Pericardium fibroblast (primary cell): Measurements from ENCODE around the gene SLC11A2. TPM values are rescaled to one million over a fixed set of nuclear protein-coding genes. Genes with fewer than 3 reads are reported as not detected.

ENCODE experiments used
- total RNA-seq: library from RNA; depleted of rRNA; stranded (reverse); fragments of >200 nt; gene quantifications from 2 replicates; pipeline ENCODE4 v1.2.3, GENCODE V29; 2015

The SLC11A2 gene
- 14.4 and 19.3 TPM in 2 replicates for total RNA-seq

GRCh38 chr12:51025836-51026638, at the start of gene SLC11A2:
SLC11A2 (minus strand) TSS chr12:51026384; CDS start chr12:51010728, 15,656 bp downstream.

GRCh38 chr12:51047655-51048540, 21.7 kb upstream of the SLC11A2 start, which contains the start of gene LETMD1:
LETMD1 (plus strand) TSS chr12:51048327; CDS start chr12:51048357, 30 bp downstream.

DNA sequence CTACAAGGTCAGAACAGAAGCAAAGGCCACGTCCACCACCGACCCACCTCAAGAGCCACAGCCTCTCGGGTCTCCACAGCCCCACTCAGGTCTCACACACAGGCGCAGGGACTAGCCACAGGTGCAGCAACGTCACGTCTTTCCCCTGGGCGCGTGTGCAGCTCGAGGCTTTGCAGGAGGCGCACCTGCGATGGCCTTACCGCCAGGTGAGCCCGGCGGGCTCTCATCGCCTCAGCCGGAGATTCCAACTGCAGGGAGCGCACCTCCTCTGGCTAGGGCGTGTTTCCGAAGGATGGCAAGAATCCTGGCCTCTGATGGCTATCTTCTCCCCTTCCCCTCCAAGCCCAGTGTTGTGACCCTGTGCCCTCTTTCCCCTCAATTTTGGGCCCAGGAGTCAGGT, 73.7 kb downstream of the SLC11A2 start, which contains the start of gene HIGD1C:
HIGD1C (plus strand) TSS at position 35 of the 400 bp plus-strand sequence. CDS start 1,455 bp downstream, outside the sequence.

Other genes with a start within 250 kb of the SLC11A2 start
- not detected in 2 replicates for gene TMPRSS12, start 183.5 kb downstream of the SLC11A2 start, total RNA-seq
- gene HIGD1C, start 73.8 kb downstream of the SLC11A2 start, total RNA-seq: not detected in 2 replicates
- 43.2 and 46.1 TPM in 2 replicates for gene LETMD1, start 21.9 kb upstream of the SLC11A2 start, total RNA-seq
- gene CSRNP2, start 57.2 kb upstream of the SLC11A2 start, total RNA-seq: 16.3 and 18.4 TPM in 2 replicates
- 8.4 and 8.6 TPM in 2 replicates for gene TFCP2, start 146.8 kb upstream of the SLC11A2 start, total RNA-seq
- gene POU6F1, start 191.7 kb upstream of the SLC11A2 start, total RNA-seq: 1.6 and 2.2 TPM in 2 replicates
- 155 and 192 TPM in 2 replicates for gene DAZAP2, start 212.4 kb upstream of the SLC11A2 start, total RNA-seq
- gene SMAGP, start 244.0 kb upstream of the SLC11A2 start, total RNA-seq: 13.7 and 22.2 TPM in 2 replicates